H9 (cell line): ENCODE data around the gene MAST4. TPM values are rescaled to one million over a fixed set of nuclear protein-coding genes. Genes with fewer than 3 reads are reported as not detected.

Experiments
- DNase-seq: peaks from one replicate; pipeline ENCODE4 v3.0.0-alpha.2; 2017
- H2AFZ ChIP-seq: one replicate; pipeline ENCODE4 v1.6.1; 2013; ENCODE audit warnings: mild to moderate bottlenecking, low read length, control low read depth, moderate library complexity
- H2AK5ac ChIP-seq: 2 replicates; pipeline ENCODE4 v1.6.1; 2013; ENCODE audit warnings: low read length, control low read depth, mixed read lengths; ENCODE audit not compliant: insufficient read length
- H2BK120ac ChIP-seq: one replicate; pipeline ENCODE4 v1.6.1; 2013; ENCODE audit warnings: low read depth, mild to moderate bottlenecking, low read length, control low read depth, inconsistent platforms; ENCODE audit not compliant: poor library complexity, severe bottlenecking
- H2BK12ac ChIP-seq: 2 replicates; pipeline ENCODE4 v1.6.1; 2013; ENCODE audit warnings: low read length, control low read depth, mixed read lengths, low read depth; ENCODE audit not compliant: insufficient read length
- H2BK15ac ChIP-seq: 2 replicates; pipeline ENCODE4 v1.6.1; 2013; ENCODE audit warnings: low read depth, low read length, control low read depth
- H2BK20ac ChIP-seq: one replicate; pipeline ENCODE4 v1.6.1; 2013; ENCODE audit warnings: low read depth, mild to moderate bottlenecking, low read length, control low read depth, inconsistent platforms; ENCODE audit not compliant: poor library complexity, severe bottlenecking
- H2BK5ac ChIP-seq: 2 replicates; pipeline ENCODE4 v1.6.1; 2013; ENCODE audit warnings: low read length, control low read depth, mixed read lengths; ENCODE audit not compliant: insufficient read length
- H3K14ac ChIP-seq: 2 replicates; pipeline ENCODE4 v1.6.1; 2013; ENCODE audit warnings: low read length, control low read depth; ENCODE audit not compliant: insufficient read depth
- H3K18ac ChIP-seq: 2 replicates; pipeline ENCODE4 v1.6.1; 2013; ENCODE audit warnings: low read depth, mild to moderate bottlenecking, mixed read lengths, low read length, control low read depth; ENCODE audit not compliant: insufficient read length
- H3K23ac ChIP-seq: 2 replicates; pipeline ENCODE4 v1.6.1; 2013; ENCODE audit warnings: low read length, control low read depth, mixed read lengths, low read depth; ENCODE audit not compliant: insufficient read length
- H3K23me2 ChIP-seq: 2 replicates; pipeline ENCODE4 v1.6.1; 2013; ENCODE audit warnings: low read depth, mild to moderate bottlenecking, mixed read lengths, low read length, control low read depth; ENCODE audit not compliant: insufficient read length, poor library complexity, severe bottlenecking
- H3K27ac ChIP-seq: 2 replicates; pipeline ENCODE4 v1.5.1; 2013; ENCODE audit warnings: low read length, control low read depth, mixed read lengths, low read depth; ENCODE audit not compliant: insufficient read length
- H3K27me3 ChIP-seq: 2 replicates; pipeline ENCODE4 v1.6.1; 2013; ENCODE audit warnings: low read length, control low read depth, inconsistent platforms; ENCODE audit not compliant: insufficient read depth
- H3K4ac ChIP-seq: 2 replicates; pipeline ENCODE4 v1.6.1; 2013; ENCODE audit warnings: low read depth, mild to moderate bottlenecking, control low read depth, inconsistent platforms, low read length, moderate library complexity
- H3K4me1 ChIP-seq: 2 replicates; pipeline ENCODE4 v1.6.1; 2013; ENCODE audit warnings: low read length, control low read depth, inconsistent platforms; ENCODE audit not compliant: insufficient read depth
- H3K4me2 ChIP-seq: 2 replicates; pipeline ENCODE4 v1.6.1; 2013; ENCODE audit warnings: low read length, control low read depth, mixed read lengths; ENCODE audit not compliant: insufficient read length, insufficient read depth
- H3K56ac ChIP-seq: 2 replicates; pipeline ENCODE4 v1.6.1; 2013; ENCODE audit warnings: low read depth, mild to moderate bottlenecking, mixed read lengths, low read length, control low read depth; ENCODE audit not compliant: insufficient read length
- H3K79me1 ChIP-seq: 2 replicates; pipeline ENCODE4 v1.6.1; 2013; ENCODE audit warnings: low read depth, mild to moderate bottlenecking, moderate library complexity, low read length, control low read depth, inconsistent platforms; ENCODE audit not compliant: insufficient read depth, poor library complexity, severe bottlenecking
- H3K79me2 ChIP-seq: 2 replicates; pipeline ENCODE4 v1.6.1; 2013; ENCODE audit warnings: low read length, control low read depth, inconsistent platforms; ENCODE audit not compliant: insufficient read depth
- H3K9ac ChIP-seq: 2 replicates; pipeline ENCODE4 v1.6.1; 2013; ENCODE audit warnings: low read length, control low read depth, mixed read lengths; ENCODE audit not compliant: insufficient read length; ENCODE audit errors: extremely low read depth
- H3K9me3 ChIP-seq: one replicate; pipeline ENCODE4 v1.6.1; 2013; ENCODE audit warnings: low read depth, low read length, inconsistent platforms; ENCODE audit not compliant: control insufficient read depth
- H3T11ph ChIP-seq: one replicate; pipeline ENCODE4 v1.6.1; 2013; ENCODE audit warnings: mild to moderate bottlenecking, low read length, control low read depth, inconsistent platforms
- H4K20me1 ChIP-seq: one replicate; pipeline ENCODE4 v1.6.1; 2013; ENCODE audit not compliant: control insufficient read depth, insufficient read length, insufficient read depth
- H4K5ac ChIP-seq: 2 replicates; pipeline ENCODE4 v1.6.1; 2013; ENCODE audit warnings: low read depth, mild to moderate bottlenecking, mixed read lengths, low read length, control low read depth; ENCODE audit not compliant: insufficient read length
- H4K8ac ChIP-seq: replicated peaks from 2 replicates; pipeline ENCODE4 v1.6.1; 2013; ENCODE audit warnings: low read length, control low read depth, mixed read lengths, low read depth; ENCODE audit not compliant: insufficient read length
- H4K91ac ChIP-seq: 2 replicates; pipeline ENCODE4 v1.6.1; 2013; ENCODE audit warnings: low read depth, mild to moderate bottlenecking, moderate library complexity, mixed read lengths, low read length, control low read depth; ENCODE audit not compliant: insufficient read length
- H3K27ac Mint-ChIP-seq, 3 experiments: 2 replicates in 2 of 3; 3 replicates in 1 of 3; pipeline ENCODE4 v1.8.0; 2020 to 2021; ENCODE audit warnings: mixed read lengths in 3 of 3, mild to moderate bottlenecking in 1 of 3, moderate library complexity in 1 of 3
- H3K27me3 Mint-ChIP-seq: 2 replicates; pipeline ENCODE4 v1.8.0; 2021; ENCODE audit warnings: low read depth, mild to moderate bottlenecking, moderate library complexity, mixed read lengths
- H3K36me3 Mint-ChIP-seq, 3 experiments: 2 replicates in 2 of 3; 3 replicates in 1 of 3; pipeline ENCODE4 v1.8.0; 2020 to 2021; ENCODE audit warnings: low read depth in 3 of 3, mixed read lengths in 3 of 3; ENCODE audit not compliant: insufficient read depth in 1 of 3
- H3K4me1 Mint-ChIP-seq, 2 experiments: 2 replicates each; pipeline ENCODE4 v1.8.0; 2020; ENCODE audit warnings: mixed read lengths in 2 of 2
- H3K4me3 Mint-ChIP-seq, 2 experiments: 2 replicates in 1 of 2; 3 replicates in 1 of 2; pipeline ENCODE4 v1.8.0; 2020 to 2021; ENCODE audit warnings: mild to moderate bottlenecking in 2 of 2, mixed read lengths in 2 of 2, moderate library complexity in 1 of 2
- H3K9me3 Mint-ChIP-seq, 2 experiments: 2 replicates in 1 of 2; 3 replicates in 1 of 2; pipeline ENCODE4 v1.8.0; 2020; ENCODE audit warnings: mild to moderate bottlenecking in 2 of 2, mixed read lengths in 2 of 2, moderate library complexity in 1 of 2
- WGBS: extraction: QIAGEN DNeasy Blood & Tissue Kit; methylation state at CpG from one replicate; pipeline ENCODE4 v1.1.7; 2013; ENCODE audit warnings: missing lambda C conversion rate, low lambda C conversion rate, mixed read lengths; ENCODE audit not compliant: insufficient read length; ENCODE audit errors: extremely low coverage; 5-methylcytosine and 5-hydroxymethylcytosine counted together
- total RNA-seq: library from RNA; stranded (reverse); gene quantifications from 2 replicates; pipeline ENCODE4 v1.2.1, GENCODE V29; 2021
- TF ChIP-seq, protein P1 (sequence below): fragments of 200-600 bp; sonication (generic); conservative IDR thresholded peaks from 3 replicates; pipeline ENCODE4 v1.8.0; 2021; ENCODE audit warnings: antibody characterized with exemption, mild to moderate bottlenecking

The MAST4 gene
- total RNA-seq, 1 experiment from 2014 or later: 3.7 TPM

DNA sequence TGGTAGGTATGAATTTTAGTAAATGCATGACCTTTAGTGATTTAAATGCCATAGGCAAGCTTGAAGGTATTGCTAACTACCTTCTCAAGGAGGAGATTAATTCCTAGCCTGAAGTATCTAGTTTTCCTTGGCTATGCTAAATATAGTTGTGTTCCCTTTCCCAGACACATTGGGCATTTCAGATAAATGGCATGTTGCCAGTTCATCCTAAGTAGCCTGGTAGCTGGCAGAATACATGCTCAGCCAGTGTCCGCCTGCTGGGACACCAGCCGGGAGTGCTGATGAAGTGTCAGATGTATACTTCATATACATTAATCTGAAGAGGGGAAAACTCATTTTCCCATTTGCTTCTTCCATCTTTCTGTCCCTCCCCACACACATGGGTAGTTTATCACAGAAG is 196.9 kb downstream of the MAST4 start:
- no peak overlapping the region for H4K91ac ChIP-seq
- peaks cover 5 to 8% of the 10 kb centered on the region in 2 experiments for H3K4me1 Mint-ChIP-seq

More for the DNA sequence above, 196.9 kb downstream of the MAST4 start:
- no peak overlapping the region for H3K4me2 ChIP-seq
- no peak overlapping the region for H2BK15ac ChIP-seq
- no peak overlapping the region for H2BK12ac ChIP-seq
- no peaks in the 10 kb centered on the region for H4K20me1 ChIP-seq
- no peak overlapping the region for H4K8ac ChIP-seq
- TF ChIP-seq, protein P1, sequence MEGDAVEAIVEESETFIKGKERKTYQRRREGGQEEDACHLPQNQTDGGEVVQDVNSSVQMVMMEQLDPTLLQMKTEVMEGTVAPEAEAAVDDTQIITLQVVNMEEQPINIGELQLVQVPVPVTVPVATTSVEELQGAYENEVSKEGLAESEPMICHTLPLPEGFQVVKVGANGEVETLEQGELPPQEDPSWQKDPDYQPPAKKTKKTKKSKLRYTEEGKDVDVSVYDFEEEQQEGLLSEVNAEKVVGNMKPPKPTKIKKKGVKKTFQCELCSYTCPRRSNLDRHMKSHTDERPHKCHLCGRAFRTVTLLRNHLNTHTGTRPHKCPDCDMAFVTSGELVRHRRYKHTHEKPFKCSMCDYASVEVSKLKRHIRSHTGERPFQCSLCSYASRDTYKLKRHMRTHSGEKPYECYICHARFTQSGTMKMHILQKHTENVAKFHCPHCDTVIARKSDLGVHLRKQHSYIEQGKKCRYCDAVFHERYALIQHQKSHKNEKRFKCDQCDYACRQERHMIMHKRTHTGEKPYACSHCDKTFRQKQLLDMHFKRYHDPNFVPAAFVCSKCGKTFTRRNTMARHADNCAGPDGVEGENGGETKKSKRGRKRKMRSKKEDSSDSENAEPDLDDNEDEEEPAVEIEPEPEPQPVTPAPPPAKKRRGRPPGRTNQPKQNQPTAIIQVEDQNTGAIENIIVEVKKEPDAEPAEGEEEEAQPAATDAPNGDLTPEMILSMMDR: no peak
- no peak overlapping the region for H3T11ph ChIP-seq
- no peak overlapping the region for H3K14ac ChIP-seq
- no peaks in the 10 kb centered on the region for H3K36me3 Mint-ChIP-seq
- no peak overlapping the region for H2AFZ ChIP-seq
- H2BK20ac ChIP-seq: no peak overlapping the region
- H3K9me3 ChIP-seq: no peaks in the 10 kb centered on the region
- H3K4me1 ChIP-seq: no peaks in the 10 kb centered on the region
- no peak overlapping the region for H3K56ac ChIP-seq
- no peak overlapping the region for H4K5ac ChIP-seq
- H3K23me2 ChIP-seq: no peaks in the 10 kb centered on the region
- H3K27ac Mint-ChIP-seq: no peak overlapping the region
- no peaks in the 10 kb centered on the region for H3K79me2 ChIP-seq
- no peak overlapping the region for H3K27ac ChIP-seq
- H2BK120ac ChIP-seq: no peak overlapping the region
- no peaks in the 10 kb centered on the region for H3K27me3 Mint-ChIP-seq
- H3K79me1 ChIP-seq: no peaks in the 10 kb centered on the region
- H3K23ac ChIP-seq: no peak overlapping the region
- DNase-seq: no peak
- no peak overlapping the region for H3K4me3 Mint-ChIP-seq
- H2AK5ac ChIP-seq: no peak overlapping the region
- no peak overlapping the region for H3K9ac ChIP-seq
- no CpG with 5 or more reads among the region's 2 CpGs for WGBS
- no peak overlapping the region for H3K18ac ChIP-seq
- H3K4ac ChIP-seq: no peak overlapping the region
- H3K27me3 ChIP-seq: no peaks in the 10 kb centered on the region
- no peaks in the 10 kb centered on the region for H3K9me3 Mint-ChIP-seq
- H2BK5ac ChIP-seq: no peak overlapping the region
